ENCODE measurements around the gene PTCH1. TPM values are rescaled to one million over a fixed set of nuclear protein-coding genes. Genes with fewer than 3 reads are reported as not detected.

PTCH1 gene
- total RNA-seq, 1 experiment from 2014 or later = 15.2 TPM

- CTCF ChIA-PET = no interaction called here
- Histone ChIP-seq H3K36me3 (ENCODE audit: control insufficient read depth in 1 of 2, insufficient read depth in 2 of 2, low read length in 2 of 2) (no peaks in the 10 kb centered on the region), H3K4me3 (replicated peaks in 1 of 2; ENCODE audit: low read depth in 1 of 2, low read length in 2 of 2) (no peak overlapping the region), H4K20me1 (ENCODE audit: insufficient read depth) (no peaks in the 10 kb centered on the region), H3K27ac (ENCODE audit: low read depth, low read length) (no peak overlapping the region), H3K4me2 (ENCODE audit: low read length) (no peak overlapping the region), H3K79me2 (ENCODE audit: insufficient read depth, low read length) (no peaks in the 10 kb centered on the region), H3K9me2 (ENCODE audit: insufficient read depth) (no peaks in the 10 kb centered on the region), H3K4me1 (ENCODE audit: control insufficient read depth in 1 of 2, insufficient read depth in 2 of 2, low read length in 2 of 2) (peaks cover 11 to 14% of the 10 kb centered on the region in 2 experiments), H2AFZ (ENCODE audit: low read depth, low read length, poor library complexity, severe bottlenecking) (no peak overlapping the region), H3K9me3 (ENCODE audit: control insufficient read depth in 1 of 2, insufficient read depth in 1 of 2, low read depth in 1 of 2, low read length in 2 of 2) (no peaks in the 10 kb centered on the region), H3K27me3 (ENCODE audit: insufficient read depth, low read length) (no peaks in the 10 kb centered on the region), H3K9ac (ENCODE audit: low read length) (no peak overlapping the region)
- DNase-seq (ENCODE audit: low read depth, low spot score) = no peak
- POLR2A ChIA-PET = no interaction called here
- intact Hi-C loops (cut with micrococcal nuclease) = no loop called here
- BruUV-seq (replicated peaks) = no TSS peak
- ATAC-seq = no peak
- RAD21 ChIA-PET (ENCODE audit: low non-redundant PET in 1 of 2, low total read pairs in 2 of 2, uncharacterized antibody in 2 of 2, unreplicated experiment in 2 of 2) = no interaction called here
- TF ChIP-seq JUND (IDR thresholded peaks at IDR 0.05) (no peak), RAD21 (IDR thresholded peaks at IDR 0.05; ENCODE audit: low read depth) (no peak), EZH2 (IDR thresholded peaks at IDR 0.05) (no peak), SP1 (IDR thresholded peaks at IDR 0.05; ENCODE audit: low read depth) (no peak)
- TF ChIP-seq, protein P1, sequence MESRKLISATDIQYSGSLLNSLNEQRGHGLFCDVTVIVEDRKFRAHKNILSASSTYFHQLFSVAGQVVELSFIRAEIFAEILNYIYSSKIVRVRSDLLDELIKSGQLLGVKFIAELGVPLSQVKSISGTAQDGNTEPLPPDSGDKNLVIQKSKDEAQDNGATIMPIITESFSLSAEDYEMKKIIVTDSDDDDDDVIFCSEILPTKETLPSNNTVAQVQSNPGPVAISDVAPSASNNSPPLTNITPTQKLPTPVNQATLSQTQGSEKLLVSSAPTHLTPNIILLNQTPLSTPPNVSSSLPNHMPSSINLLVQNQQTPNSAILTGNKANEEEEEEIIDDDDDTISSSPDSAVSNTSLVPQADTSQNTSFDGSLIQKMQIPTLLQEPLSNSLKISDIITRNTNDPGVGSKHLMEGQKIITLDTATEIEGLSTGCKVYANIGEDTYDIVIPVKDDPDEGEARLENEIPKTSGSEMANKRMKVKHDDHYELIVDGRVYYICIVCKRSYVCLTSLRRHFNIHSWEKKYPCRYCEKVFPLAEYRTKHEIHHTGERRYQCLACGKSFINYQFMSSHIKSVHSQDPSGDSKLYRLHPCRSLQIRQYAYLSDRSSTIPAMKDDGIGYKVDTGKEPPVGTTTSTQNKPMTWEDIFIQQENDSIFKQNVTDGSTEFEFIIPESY (IDR thresholded peaks at IDR 0.05; ENCODE audit: extremely low read depth, insufficient replicate concordance, low read length) = no peak
Measured at GRCh38 chr9:95495529-95495928, 21.2 kb downstream of the PTCH1 start.

GRCh38 chr9:95494416-95495371 is 22.1 kb downstream of the PTCH1 start:
- Histone ChIP-seq H3K27me3 (ENCODE audit: insufficient read depth, low read length) (no peaks in the 10 kb centered on the region), H3K9ac (ENCODE audit: low read length) (no peak overlapping the region), H3K36me3 (ENCODE audit: control insufficient read depth in 1 of 2, insufficient read depth in 2 of 2, low read length in 2 of 2) (no peaks in the 10 kb centered on the region), H2AFZ (ENCODE audit: low read depth, low read length, poor library complexity, severe bottlenecking) (no peak overlapping the region), H3K9me3 (ENCODE audit: control insufficient read depth in 1 of 2, insufficient read depth in 1 of 2, low read depth in 1 of 2, low read length in 2 of 2) (no peaks in the 10 kb centered on the region), H3K9me2 (ENCODE audit: insufficient read depth) (no peaks in the 10 kb centered on the region), H3K4me1 (ENCODE audit: control insufficient read depth in 1 of 2, insufficient read depth in 2 of 2, low read length in 2 of 2) (peaks cover 2 to 6% of the 10 kb centered on the region in 2 experiments), H4K20me1 (ENCODE audit: insufficient read depth) (no peaks in the 10 kb centered on the region), H3K4me3 (replicated peaks in 1 of 2; ENCODE audit: low read depth in 1 of 2, low read length in 2 of 2) (no peak overlapping the region), H3K79me2 (ENCODE audit: insufficient read depth, low read length) (no peaks in the 10 kb centered on the region), H3K27ac (ENCODE audit: low read depth, low read length) (no peak overlapping the region), H3K4me2 (ENCODE audit: low read length) (no peak overlapping the region)
- POLR2A ChIA-PET = no interaction called here
- no TSS peak for BruUV-seq (replicated peaks)
- no peak for DNase-seq (ENCODE audit: low read depth, low spot score)
- CTCF ChIA-PET = no interaction called here
- RAD21 ChIA-PET (ENCODE audit: low non-redundant PET in 1 of 2, low total read pairs in 2 of 2, uncharacterized antibody in 2 of 2, unreplicated experiment in 2 of 2) = no interaction called here
- intact Hi-C loops (cut with micrococcal nuclease) = no loop called here
- TF ChIP-seq, protein P1 (IDR thresholded peaks at IDR 0.05; ENCODE audit: extremely low read depth, insufficient replicate concordance, low read length) = no peak
- no peak for TF ChIP-seq EZH2 (IDR thresholded peaks at IDR 0.05)
- no peak for ATAC-seq

Measured in HCT116 (cell line).